HG03457 (cell line): Measurements from ENCODE around the gene SLC24A1.

Source experiments
- ATAC-seq: cut with Tn5 transposase; IDR thresholded peaks from one replicate; pipeline ENCODE4 v1.9.1; 2021; ENCODE audit warnings: moderate number of reproducible peaks; ENCODE audit not compliant: unreplicated experiment

Gene SLC24A1

DNA sequence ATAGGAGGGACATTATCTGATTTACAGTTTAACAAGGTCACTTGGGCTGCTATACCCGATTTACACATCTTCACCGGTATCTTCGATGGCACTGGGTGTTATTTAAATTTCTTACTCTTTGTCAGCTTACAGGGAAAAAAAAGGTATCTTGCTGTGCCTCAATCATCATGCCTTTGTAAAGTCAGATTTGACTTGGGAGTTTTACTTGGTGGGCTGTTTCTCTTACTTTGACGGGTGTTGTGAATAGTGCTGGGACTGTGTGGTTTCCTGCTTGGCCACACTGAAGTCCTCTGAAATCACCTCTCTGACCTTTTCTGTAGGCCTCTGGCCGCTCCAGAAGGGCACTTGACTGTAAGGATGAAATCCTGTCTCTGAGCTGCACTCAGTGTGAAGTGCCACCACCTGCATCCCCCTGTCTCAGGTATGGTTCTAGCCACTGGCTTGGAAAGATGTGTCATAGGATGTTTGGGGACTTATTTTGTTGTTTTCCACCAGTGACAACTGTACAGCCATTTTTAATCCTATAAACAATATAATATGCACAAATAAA, 3.1 kb upstream of the SLC24A1 start:
- no peak for ATAC-seq

DNA sequence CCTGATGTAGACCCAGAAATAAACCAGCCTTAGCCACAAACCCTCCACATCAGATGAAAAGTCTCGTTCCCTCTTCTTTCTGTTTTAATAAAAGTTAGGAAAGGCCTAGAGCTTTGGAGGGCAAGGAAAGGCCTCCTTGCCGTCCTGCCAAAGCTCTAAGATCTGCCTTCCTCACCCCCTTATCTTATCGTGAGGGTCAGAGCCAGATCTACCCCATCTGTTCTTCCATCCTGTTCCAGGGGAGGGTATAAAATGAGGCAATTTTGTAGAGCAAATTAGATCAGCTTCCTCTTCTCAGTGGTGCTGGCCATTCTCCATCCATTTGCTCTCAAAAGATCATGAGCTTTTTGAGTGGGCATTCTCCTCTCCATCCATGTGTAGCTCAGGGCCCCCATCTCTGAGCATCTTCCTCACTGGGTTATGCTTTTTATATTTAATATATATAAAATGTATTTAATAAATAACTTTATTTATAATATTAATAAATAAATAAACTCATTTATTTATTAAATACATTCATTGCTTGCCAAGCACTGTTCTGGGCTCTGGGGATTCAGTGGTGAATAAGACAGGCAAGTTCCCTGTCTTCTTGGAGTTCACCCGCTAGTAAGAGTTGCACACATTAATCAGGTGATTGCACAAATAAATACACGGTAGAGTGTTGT, 2.0 kb upstream of the SLC24A1 start:
- ATAC-seq: no peak

DNA sequence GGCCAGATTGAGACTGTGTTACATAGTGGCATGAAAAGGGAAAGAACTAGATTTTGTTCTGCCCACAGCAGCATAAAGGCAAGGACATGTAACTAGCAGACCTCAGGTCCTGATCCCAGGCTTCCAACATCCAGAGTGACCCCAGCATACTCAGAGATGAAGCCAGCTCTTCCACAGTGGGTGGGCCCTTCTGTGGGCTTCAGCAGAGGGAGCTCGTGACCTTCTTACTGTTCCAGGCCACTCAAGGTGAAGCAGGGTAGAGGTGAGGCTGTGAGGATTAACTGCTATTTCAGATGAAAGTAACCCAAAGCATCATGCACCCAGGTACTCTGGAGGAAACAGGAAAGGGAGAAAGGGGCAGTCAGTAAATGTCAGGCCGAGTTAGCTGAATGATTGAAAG, 905 bp upstream of the SLC24A1 start:
- no peak for ATAC-seq

DNA sequence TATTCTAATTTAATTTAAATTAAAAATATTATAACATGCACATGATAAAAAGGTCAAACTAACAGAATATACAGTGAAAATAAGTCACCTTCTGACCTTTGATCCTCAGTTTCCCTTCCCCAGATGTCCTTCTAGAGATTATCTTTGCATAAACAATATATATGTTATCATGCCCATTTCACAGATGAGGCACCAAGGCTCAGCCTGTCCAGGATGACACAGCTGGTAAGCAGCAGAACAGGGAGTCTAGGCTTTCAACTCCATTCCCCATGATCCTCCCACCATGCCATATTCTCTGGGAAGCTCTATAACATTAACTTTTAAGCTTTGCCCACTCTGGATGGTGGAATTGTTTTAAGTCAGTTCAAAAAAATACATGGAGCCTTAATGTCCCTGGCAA, 1.4 kb downstream of the SLC24A1 start:
- no peak for ATAC-seq

DNA sequence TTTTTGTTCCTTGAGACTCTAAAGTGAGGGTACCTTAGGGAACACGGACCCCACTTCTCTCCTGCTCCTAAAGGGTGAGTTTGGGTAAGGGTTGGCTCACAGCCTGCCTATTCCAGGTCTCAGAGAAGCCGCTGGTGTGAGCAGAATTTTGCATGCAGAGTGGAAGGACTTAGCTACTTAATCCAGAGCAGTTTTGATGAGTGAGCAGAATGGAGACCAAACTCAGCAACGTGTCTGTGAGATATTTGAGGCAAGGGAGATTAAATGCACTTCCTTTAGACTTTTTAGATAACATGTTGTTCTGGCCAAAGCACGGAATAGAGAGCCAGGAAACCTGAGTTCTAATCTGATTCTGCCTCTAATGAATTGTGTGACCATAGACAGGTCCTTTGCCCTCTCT, 5.1 kb downstream of the SLC24A1 start:
- no peak for ATAC-seq

DNA sequence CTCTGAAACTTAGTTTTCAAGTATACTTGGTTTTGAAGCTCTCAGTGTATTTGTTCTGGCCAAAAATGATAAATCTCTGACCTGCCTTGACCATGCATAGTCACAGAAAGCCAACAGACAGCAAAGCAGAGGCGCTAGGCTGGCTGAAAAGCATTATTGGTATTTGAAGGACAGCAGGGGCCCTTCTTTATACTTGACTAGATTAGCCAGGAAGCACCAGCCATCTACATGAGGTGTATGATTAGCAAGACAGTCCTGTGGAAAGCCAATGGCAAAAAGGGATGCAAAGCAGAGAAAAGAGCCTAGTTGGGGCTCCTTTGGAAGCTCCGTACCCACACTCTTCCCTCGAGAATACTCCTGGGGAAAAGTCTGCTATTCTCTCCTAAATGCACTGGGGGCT, 7.8 kb downstream of the SLC24A1 start:
- ATAC-seq: no peak

DNA sequence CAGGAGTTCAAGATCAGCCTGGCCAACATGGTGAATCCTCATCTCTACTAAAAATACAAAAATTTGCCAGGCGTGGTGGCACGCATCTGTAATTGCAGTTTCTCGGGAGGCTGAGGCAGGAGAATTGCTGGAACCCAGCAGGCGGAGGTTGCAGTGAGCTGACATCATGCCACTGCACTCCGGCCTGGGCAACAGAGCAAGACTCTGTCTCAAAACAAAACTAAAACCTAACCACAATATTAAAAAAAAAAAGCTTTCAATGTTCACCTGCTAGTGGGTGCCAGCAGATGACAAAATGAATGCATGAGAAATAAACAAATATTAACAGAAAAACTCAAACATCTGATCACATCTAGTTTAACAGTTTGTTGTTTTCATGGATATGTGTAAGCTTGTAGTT, 9.0 kb downstream of the SLC24A1 start:
- no peak for ATAC-seq

DNA sequence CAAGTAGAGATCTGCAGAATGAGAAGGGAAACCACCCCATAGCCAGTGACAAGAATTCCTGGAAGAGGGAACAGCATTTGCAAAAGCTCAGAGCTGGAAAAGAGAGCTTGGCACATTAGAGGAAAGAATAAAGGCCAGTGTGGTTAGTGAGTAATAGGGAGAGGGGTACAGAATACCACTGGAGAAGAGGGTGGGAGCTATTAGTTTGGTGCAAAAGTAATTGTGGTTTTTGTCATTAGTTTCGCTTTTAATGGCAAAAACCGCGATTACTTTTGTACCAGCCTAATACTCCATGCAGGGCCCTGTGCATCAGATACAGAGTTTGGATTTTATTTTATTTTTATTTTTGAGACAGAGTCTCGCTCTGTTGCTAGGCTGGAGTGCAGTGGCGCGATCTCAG, 9.8 kb downstream of the SLC24A1 start:
- no peak for ATAC-seq

DNA sequence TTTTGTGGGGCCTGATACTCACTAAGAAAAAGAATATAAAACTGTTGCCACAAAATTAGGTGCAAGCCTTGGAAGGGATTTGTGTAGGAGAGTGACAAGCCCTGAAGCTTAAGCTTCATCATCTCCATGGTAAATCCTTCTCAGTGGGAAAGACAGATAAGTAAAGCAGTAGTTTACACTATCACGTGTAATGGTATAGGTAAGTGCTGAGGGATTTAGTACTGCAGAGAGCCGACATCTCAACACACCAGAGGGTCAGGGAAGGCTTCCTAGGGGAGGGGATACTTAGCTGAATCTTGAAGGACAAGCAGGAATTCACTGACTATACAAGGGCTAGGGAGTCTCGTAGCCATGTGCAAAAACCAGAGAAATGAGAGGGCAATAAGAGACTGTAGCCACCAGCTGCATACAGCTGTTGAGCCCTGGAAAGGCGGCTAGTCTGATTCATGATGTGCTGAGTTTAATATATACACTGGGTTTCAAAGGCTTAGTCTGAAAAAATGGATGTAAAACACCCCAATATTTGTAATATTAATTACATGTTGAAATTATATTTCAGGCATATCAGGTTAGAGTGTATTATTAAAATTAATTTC, 11.1 kb downstream of the SLC24A1 start:
- no peak for ATAC-seq

DNA sequence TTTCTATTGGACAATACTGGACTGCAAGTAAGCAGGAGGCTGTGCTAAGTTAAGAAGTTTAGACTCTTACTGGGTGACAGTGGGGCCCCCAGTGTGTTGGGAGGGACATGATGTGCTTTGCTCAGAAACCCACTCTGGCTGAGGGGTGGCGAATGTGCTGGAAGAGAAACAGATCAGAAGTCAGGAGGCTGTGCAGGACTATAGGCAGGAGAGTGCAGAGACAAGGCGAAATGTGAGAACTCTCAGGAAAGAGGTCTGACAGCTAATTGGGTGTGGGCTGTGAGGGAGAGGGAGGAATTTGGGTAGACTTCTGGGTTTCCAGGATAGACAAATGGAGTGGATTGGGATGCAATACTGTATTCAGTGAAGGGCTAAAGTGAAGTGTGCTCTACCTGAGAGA, 12.0 kb downstream of the SLC24A1 start:
- no peak for ATAC-seq

DNA sequence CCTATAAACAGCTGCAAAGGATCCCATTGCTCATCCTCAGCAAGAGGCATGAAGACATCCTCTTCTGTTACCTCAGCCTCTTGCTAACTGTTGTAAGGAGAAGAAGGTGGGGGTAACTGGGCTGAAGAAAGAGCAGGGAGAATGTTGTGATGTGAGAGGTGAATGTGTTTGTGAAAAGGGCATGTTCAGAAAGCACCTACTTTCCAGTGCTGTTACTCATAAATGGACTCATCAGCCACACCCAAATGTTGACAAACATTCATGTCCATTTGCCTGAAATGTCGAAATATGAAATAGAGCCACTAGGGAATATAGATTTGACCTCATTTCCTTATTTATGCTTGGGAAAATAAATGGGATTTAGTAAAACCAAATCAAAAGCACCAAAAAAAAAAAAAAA, 12.6 kb downstream of the SLC24A1 start:
- ATAC-seq: no peak

DNA sequence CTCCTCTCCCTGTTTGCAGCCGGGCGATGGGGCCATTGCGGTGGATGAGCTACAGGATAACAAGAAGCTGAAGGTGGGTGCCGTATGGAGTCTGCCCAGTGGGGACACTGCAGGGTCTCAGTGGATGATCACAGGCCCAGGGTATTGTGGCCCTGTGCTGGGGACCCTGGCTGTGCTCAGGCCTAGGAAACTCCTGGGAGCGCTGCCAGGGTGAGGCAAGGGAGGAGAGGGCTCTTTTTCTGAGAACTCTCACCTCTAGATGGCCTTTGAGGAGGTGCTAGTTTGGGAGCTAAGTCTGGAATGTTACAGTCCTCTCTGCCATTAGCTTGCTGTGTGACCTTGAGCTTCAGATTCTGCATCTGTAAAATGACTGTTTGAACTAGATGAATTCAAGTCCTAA, 16.4 kb downstream of the SLC24A1 start:
- ATAC-seq: no peak

DNA sequence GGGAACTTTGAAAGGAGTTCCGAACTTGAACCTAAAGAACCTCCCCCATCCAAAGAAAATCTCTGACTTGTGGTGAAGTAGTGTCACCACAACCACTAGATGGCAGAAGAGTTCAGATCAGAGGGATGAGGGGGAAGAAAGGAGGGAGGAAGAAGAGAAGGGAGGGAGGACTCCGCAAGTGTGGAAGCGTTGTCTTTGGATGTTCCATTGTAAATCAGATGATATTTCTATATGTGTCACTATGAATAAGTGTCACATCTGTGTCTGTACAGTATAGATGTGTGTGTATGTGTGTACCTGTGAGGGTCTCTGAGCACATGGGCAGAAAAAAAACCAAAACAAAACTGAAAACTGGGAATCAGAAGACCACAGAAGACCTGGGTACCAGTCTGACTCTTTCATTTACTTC, 16.9 kb downstream of the SLC24A1 start:
- no peak for ATAC-seq

DNA sequence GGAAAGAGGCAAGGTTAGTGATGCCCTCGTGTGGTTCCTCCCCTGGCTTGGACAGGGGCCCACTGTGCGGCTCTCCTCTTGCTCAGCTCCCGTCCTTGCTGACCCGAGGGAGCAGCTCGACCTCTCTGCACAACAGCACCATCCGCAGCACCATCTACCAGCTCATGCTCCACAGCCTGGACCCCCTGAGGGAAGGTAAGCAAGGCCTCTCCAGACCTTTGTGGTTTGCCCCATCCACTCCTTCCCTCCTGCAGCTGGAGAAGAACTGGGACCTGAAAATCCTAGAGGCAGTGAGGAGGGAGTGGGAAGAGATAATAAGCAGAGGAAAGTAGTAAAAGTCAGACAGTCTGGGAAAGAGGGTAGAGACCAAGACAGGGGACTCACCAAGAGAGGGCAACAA, 17.8 kb downstream of the SLC24A1 start:
- no peak for ATAC-seq

DNA sequence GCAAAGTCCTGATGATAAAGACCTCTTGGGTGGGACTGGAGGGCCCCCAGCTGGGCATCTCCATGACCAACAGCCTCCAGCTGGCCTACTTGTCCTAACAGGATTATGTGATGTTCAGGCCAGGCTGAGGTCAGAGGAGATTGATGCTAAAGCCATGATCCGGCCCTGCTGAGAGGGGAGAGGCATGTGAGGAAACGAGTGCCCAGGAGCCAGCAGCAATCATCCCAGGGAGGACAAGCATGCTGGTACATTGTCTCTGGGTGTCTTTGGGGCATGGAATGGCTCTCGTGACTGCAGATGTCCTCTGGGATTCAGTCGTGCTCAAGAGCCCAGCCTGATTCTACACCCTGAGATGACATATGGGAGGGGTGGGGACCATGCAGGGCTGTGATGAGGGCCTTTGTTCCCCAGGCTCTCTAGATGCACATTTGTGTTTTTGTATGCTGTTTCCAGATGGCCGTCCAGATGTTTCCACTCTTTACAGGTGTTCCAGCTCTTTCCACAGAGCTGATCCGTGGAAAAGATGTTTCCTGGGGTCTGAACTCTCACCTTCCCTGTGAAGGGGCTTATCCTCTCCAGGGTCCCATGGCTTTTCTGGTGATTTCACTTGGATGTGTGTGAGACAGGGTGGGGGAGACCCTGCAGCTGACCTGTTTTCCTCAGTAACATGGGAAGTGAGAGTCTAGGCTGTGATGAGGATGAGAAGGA, 20.2 kb downstream of the SLC24A1 start:
- ATAC-seq: no peak

DNA sequence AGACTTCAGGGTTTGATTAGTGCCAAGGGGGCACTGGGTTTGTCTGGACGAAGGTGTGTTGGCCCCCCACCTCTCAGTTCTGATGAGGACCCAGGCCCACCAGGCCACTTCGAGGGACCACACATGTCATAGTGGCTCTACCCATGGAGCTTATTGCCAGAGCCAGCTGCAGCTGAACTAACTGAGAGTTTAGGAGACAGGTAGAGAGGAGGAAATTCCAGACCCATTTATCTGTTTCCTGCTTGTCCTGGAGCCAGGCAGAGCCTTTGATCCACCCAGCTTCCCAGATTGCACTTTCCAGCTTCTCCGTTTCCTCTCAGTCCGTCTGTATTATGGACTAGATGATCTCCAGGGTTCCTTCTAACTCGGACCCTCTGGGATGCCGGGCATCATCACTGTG, 20.9 kb downstream of the SLC24A1 start:
- ATAC-seq: no peak

DNA sequence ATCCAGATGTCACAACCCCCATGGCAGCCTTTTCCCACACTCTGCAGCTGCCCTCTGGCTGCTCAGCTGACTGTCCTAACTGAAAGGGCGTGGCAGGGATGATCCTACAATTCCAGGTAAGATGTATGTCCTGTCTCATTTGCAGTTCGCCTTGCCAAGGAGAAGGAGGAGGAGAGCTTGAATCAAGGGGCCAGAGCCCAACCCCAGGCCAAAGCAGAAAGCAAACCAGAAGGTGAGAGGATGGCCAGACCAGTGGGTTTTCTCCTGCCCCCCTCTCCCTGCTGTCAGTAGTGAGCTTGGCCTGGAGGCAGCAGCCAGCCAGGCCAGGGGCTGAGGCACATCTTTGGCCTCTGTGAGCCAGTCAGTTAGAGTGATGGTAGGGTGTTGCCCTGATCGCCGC, 22.5 kb downstream of the SLC24A1 start:
- ATAC-seq: no peak

DNA sequence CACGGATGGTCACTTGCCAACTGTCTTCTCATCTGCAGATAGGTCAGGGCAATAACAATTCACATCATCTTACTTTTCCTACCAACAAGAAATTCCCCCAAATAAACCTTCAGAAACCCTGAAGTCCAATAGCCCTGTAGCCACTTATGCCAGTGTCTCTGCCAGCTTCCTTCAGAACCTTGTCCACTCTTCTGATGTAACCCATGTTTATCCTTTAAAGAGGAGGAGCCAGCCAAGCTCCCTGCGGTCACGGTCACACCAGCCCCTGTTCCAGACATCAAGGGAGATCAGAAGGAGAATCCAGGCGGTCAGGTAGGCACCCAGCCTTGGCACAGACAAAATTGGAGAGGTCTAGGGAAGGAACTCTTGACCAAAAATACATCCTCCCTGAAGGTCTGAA, 23.7 kb downstream of the SLC24A1 start:
- ATAC-seq: no peak

DNA sequence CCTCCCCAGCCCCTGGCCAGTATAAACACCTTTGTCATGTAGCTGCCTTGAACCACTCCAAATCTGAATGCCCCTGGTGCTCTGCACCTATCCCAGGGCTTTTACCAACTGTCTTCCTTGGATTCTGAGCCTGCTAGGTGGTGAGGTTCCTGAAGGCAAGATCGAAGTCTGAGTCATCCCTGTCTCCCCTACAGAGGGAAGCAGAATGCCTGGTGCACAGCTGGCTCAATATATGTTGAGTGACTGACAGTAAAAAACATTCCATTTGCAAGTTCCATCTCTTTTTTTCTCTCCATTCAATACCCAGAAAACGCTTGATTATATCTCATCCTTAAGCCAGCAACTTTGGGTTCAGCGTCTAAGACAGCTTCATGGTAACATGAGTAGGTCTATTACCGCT, 24.7 kb downstream of the SLC24A1 start:
- no peak for ATAC-seq

DNA sequence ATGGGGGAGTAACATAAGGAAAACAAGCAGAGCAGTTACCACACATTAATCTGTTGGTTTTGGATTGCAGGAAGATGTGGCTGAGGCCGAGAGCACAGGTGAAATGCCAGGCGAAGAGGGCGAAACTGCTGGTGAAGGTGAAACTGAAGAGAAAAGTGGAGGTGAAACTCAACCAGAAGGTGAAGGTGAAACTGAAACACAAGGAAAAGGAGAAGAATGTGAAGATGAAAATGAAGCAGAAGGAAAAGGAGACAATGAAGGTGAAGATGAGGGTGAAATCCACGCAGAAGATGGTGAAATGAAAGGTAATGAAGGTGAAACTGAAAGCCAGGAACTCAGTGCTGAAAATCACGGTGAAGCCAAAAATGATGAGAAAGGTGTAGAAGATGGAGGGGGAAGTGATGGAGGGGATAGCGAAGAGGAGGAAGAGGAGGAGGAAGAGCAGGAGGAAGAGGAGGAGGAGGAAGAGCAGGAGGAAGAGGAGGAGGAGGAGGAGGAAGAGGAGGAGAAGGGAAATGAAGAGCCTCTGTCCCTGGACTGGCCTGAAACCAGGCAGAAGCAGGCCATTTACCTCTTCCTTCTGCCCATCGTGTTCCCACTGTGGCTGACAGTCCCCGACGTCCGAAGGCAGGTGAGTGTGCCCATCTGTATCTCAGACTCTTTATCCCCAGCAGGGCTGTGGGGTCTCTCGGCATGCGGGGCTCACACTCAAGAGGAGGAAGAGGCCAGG, 28.7 kb downstream of the SLC24A1 start:
- no peak for ATAC-seq

DNA sequence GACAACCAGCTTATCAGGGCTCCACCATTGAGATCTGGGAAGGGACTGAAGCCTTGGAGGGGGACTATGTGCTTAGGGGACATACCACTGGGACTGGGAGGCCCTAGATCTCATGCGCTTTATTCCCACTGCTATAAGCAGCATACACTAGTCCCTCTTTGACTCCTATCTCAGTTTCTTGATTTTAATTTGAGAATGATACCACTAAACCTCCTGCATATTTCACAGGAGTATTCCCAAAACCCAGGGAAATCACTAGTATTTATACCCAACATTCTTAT, 29.2 kb downstream of the SLC24A1 start:
- ATAC-seq: no peak
